Testis (tissue), 3 donors: ENCODE results near the gene DCAF17. TPM values are rescaled to one million over a fixed set of nuclear protein-coding genes. Genes with fewer than 3 reads are reported as not detected.

ENCODE experiments used
- DNase-seq: peaks from one replicate; pipeline ENCODE4 v3.0.0-alpha.2; 2019
- H3K27ac ChIP-seq, 2 donors: fragments of 200-600 bp; sonication (generic); one replicate each; pipeline ENCODE4 v1.5.1; 2019
- H3K27me3 ChIP-seq: fragments of 200-600 bp; sonication (generic); one replicate; pipeline ENCODE4 v1.5.1; 2019
- H3K36me3 ChIP-seq: fragments of 200-600 bp; sonication (generic); one replicate; pipeline ENCODE4 v1.5.1; 2017; ENCODE audit warnings: low read depth; ENCODE audit errors: missing control alignments
- H3K4me1 ChIP-seq: fragments of 200-600 bp; sonication (generic); one replicate; pipeline ENCODE4 v1.5.1; 2019
- H3K4me3 ChIP-seq, 2 donors: fragments of 200-600 bp; sonication (generic); one replicate each; pipeline ENCODE4 v1.5.1; 2017 to 2019
- H3K9me3 ChIP-seq: fragments of 200-600 bp; sonication (generic); one replicate; pipeline ENCODE4 v1.5.1; 2017
- POLR2A ChIP-seq: fragments of 450-650 bp; IDR thresholded peaks from one replicate; pipeline ENCODE4 v1.6.1; 2017; ENCODE audit warnings: antibody characterized with exemption, mild to moderate bottlenecking, moderate library complexity
- WGBS, 2 donors: methylation state at CpG; one replicate each; pipeline ENCODE4 v1.1.5; 2018; 5-methylcytosine and 5-hydroxymethylcytosine counted together
- intact Hi-C: fragments of 100-400 bp; cut with DNase I; formaldehyde crosslinking; loops from one replicate; pipeline ENCODE4 v1.15.1; 2023; ENCODE audit warnings: low total_unique reads
- polyA plus RNA-seq: library from polyadenylated mRNA; stranded (reverse); fragments of 350-450 nt; fragmentation: Illumina TruSeq; extraction: RNeasy Lipid Tissue Mini Kit (QIAGEN cat#74804); gene quantifications from one replicate; pipeline ENCODE4 v1.2.3, GENCODE V29; 2014; ENCODE audit warnings: low read depth, low replicate concordance; ENCODE audit not compliant: insufficient read depth
- total RNA-seq, 2 donors: library from RNA; depleted of rRNA; stranded (reverse); fragments of >200 nt; gene quantifications; one replicate each; pipeline ENCODE4 v1.2.3, GENCODE V29; 2016
- TF ChIP-seq, protein P1 (sequence below), 3 experiments: fragments of 450-650 bp in 2 of 3; fragments of 200-600 bp in 1 of 3; sonication (generic) in 1 of 3; IDR thresholded peaks; one replicate each; pipeline ENCODE4 v1.5.1; 2016 to 2019; ENCODE audit warnings: antibody characterized with exemption in 3 of 3, mild to moderate bottlenecking in 2 of 3, moderate library complexity in 1 of 3

DCAF17 gene
- total and polyA plus RNA-seq, 3 donors from 2014 or later = 15.7 to 29.2 (median 24.4) TPM

DNA sequence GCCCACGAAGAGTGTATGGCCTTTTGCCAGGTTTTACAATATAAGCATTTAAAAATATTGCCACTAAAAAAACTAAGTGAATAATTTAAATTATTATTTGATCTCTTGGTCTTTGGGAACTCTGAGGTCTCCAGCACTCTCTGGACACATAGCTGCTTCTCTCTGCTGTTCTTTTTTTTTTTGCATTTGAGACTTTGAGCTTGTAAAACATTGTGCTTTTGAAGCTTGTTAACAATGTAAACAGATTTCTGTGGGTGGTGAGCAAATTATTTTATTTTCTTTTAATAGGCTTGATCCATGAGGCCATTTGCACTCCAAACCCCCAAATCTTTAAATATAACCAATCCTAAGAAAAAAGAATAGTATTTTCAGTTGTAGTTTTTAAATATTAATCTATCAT is 42.0 kb downstream of the DCAF17 start:
- DNase-seq = no peak
- H3K4me3 ChIP-seq = no peak overlapping the region
- no peaks in the 10 kb centered on the region for H3K27me3 ChIP-seq
- no peaks in the 10 kb centered on the region for H3K36me3 ChIP-seq
- no peaks in the 10 kb centered on the region for H3K9me3 ChIP-seq
- no peak overlapping the region for H3K27ac ChIP-seq
- no peak for TF ChIP-seq POLR2A
- TF ChIP-seq, protein P1, sequence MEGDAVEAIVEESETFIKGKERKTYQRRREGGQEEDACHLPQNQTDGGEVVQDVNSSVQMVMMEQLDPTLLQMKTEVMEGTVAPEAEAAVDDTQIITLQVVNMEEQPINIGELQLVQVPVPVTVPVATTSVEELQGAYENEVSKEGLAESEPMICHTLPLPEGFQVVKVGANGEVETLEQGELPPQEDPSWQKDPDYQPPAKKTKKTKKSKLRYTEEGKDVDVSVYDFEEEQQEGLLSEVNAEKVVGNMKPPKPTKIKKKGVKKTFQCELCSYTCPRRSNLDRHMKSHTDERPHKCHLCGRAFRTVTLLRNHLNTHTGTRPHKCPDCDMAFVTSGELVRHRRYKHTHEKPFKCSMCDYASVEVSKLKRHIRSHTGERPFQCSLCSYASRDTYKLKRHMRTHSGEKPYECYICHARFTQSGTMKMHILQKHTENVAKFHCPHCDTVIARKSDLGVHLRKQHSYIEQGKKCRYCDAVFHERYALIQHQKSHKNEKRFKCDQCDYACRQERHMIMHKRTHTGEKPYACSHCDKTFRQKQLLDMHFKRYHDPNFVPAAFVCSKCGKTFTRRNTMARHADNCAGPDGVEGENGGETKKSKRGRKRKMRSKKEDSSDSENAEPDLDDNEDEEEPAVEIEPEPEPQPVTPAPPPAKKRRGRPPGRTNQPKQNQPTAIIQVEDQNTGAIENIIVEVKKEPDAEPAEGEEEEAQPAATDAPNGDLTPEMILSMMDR (IDR thresholded peaks at IDR 0.05) = no peak
- no peaks in the 10 kb centered on the region for H3K4me1 ChIP-seq
- intact Hi-C loops = no loop called here
- 78 to 85% methylated on average over 1 of the region's 1 CpG for WGBS, 2 donors

DNA sequence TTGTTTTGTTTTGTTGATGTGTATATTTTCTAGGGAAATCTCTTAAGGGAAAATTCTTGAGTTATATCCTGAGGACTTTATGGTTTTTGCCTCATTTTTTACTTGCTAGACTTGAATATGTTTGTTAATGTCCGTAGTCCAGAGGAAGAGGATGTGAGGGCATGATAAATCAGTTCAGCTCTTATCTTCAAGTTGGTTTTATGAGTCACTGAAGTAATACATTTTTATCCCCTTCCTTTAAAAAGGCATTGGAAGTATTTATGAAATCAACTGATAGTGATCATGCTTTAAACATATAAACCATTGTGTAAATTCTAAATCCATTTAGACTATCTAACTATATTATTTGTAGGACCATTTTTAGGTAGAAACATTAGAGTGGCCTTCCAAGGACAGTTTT is 44.3 kb downstream of the DCAF17 start:
- H3K4me1 ChIP-seq = no peaks in the 10 kb centered on the region
- TF ChIP-seq, protein P1 (IDR thresholded peaks at IDR 0.05) = no peak
- no peak for TF ChIP-seq POLR2A
- no peaks in the 10 kb centered on the region for H3K27me3 ChIP-seq
- 70 to 84% methylated on average over 1 of the region's 1 CpG for WGBS, 2 donors
- no peaks in the 10 kb centered on the region for H3K36me3 ChIP-seq
- H3K27ac ChIP-seq = no peak overlapping the region
- intact Hi-C loops = no loop called here
- no peak overlapping the region for H3K4me3 ChIP-seq
- DNase-seq = no peak
- no peaks in the 10 kb centered on the region for H3K9me3 ChIP-seq

DNA sequence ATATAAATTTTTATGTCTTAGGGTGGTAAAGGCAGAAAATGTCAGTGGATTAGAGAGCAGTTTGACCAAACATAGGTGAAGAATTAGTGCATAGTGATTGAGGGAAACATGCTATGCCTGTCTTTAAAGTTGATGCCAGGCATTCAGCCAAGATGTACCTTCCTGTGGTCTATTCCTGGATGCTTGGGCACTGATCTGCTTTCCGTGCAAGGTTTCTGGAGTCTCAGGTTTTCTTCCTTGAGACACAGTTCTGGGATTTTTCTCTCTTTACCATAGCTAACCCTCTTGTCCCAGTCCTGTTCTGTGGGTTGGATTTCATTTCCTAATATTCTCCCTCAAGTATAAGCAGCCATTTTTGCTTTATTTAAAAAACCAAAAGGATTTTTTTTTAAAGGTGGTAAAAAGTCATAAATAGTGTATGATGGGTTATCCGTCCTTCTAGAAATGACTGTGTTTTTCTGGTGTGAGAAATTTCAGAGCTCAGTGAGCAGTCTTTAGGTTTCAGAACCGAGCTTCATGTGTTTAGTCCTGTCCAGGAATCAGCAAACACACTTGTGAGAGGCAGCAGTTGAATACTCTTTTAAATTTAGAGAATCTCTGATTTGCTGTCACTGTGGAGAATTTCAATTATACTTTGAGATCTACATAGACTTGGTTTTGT is 45.3 kb downstream of the DCAF17 start:
- TF ChIP-seq POLR2A = no peak
- TF ChIP-seq, protein P1 (IDR thresholded peaks at IDR 0.05) = no peak
- no peak overlapping the region for H3K4me3 ChIP-seq
- no peaks in the 10 kb centered on the region for H3K4me1 ChIP-seq
- WGBS, 2 donors = 90% methylated on average over 3 of the region's 3 CpGs
- no peaks in the 10 kb centered on the region for H3K9me3 ChIP-seq
- no peak for DNase-seq
- H3K27me3 ChIP-seq = no peaks in the 10 kb centered on the region
- intact Hi-C loops = no loop called here
- no peaks in the 10 kb centered on the region for H3K36me3 ChIP-seq
- no peak overlapping the region for H3K27ac ChIP-seq

DNA sequence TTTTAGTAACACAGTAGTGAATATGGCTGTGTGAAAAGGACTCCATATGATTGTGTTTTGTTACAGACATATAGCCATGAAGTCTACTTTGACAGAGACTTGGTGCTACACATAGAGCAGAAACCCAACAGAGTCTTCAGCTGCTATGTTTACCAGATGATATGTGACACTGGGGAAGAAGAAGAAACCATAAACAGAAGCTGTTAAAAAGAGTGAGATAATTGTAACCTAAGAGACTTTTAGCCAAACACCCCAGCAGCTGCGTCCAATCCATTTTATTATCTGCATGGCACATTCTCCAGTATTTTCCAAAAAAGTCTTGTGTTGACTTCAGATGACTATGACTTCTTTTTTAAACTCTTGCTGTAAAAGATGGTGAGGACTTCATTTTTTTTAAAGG is 46.9 kb downstream of the DCAF17 start:
- H3K36me3 ChIP-seq = no peaks in the 10 kb centered on the region
- intact Hi-C loops = no loop called here
- no peak overlapping the region for H3K4me3 ChIP-seq
- H3K27me3 ChIP-seq = no peaks in the 10 kb centered on the region
- 88 to 90% methylated on average over 1 of the region's 1 CpG for WGBS, 2 donors
- no peak overlapping the region for H3K27ac ChIP-seq
- no peak for DNase-seq
- no peaks in the 10 kb centered on the region for H3K9me3 ChIP-seq
- H3K4me1 ChIP-seq = no peaks in the 10 kb centered on the region
- TF ChIP-seq, protein P1 (IDR thresholded peaks at IDR 0.05) = no peak
- TF ChIP-seq POLR2A = no peak

DNA sequence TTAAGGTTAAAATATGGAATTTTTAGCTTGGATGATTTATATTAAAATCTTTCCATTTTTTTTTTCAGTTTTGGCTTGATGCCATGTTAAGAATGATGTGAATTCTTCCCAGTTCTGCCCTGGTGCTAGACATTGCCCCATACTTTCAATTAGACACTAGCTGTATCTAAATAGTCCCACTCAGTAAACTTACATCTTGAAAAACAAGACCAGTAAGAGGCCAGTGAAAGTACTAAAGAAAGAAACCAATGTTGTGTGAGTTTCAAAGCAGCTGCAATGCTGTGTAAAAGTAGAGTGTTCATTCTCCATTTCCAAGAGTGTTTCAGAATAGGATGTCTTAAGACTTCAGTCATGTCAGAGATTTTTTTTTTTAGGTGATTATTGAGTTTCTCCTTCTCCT is 48.3 kb downstream of the DCAF17 start:
- Histone ChIP-seq H3K27ac (no peak overlapping the region), H3K36me3 (no peaks in the 10 kb centered on the region), H3K4me1 (no peaks in the 10 kb centered on the region), H3K27me3 (no peaks in the 10 kb centered on the region), H3K9me3 (no peaks in the 10 kb centered on the region), H3K4me3 (no peak overlapping the region)
- intact Hi-C loops = no loop called here
- no peak for DNase-seq
- no peak for TF ChIP-seq POLR2A
- TF ChIP-seq, protein P1 (IDR thresholded peaks at IDR 0.05) = no peak
